PC-3 (cell line): Measurements from ENCODE around the gene AUTS2. TPM values are rescaled to one million over a fixed set of nuclear protein-coding genes. Genes with fewer than 3 reads are reported as not detected.

Experiments used
- ATAC-seq: fragments of 200-7000 bp; cut with Tn5 transposase; 2 replicates; pipeline ENCODE4 v1.9.1; 2020; ENCODE audit warnings: mild to moderate bottlenecking, moderate library complexity
- BruUV-seq: library from RNA; stranded (reverse); fragments of 400-500 nt; replicated peaks from 2 replicates; lab custom pipeline; 2021; lab: Mats Ljungman, UMichigan
- CTCF ChIA-PET: fragments of 300-600 bp; sonication (Branson Sonifier 250); formaldehyde crosslinking; loops from one replicate; lab custom pipeline; 2022; ENCODE audit warnings: antibody characterized with exemption; lab: Charles Lee
- POLR2A ChIA-PET: fragments of 300-600 bp; sonication (Branson Sonifier 250); formaldehyde crosslinking; loops from one replicate; lab custom pipeline; 2022; ENCODE audit warnings: antibody characterized with exemption; ENCODE audit not compliant: unreplicated experiment; lab: Charles Lee
- DNase-seq: peaks from one replicate; pipeline ENCODE4 v3.0.0-alpha.2; 2015
- H2AFZ ChIP-seq: fragments of 300-600 bp; sonication (generic); 2 replicates; pipeline ENCODE4 v1.6.0; 2016; ENCODE audit warnings: antibody characterized with exemption, low read length
- H3F3A ChIP-seq: fragments of 300-600 bp; sonication (generic); one replicate; pipeline ENCODE4 v1.6.0; 2017; ENCODE audit warnings: antibody characterized with exemption, low read length, control low read depth, mild to moderate bottlenecking; ENCODE audit not compliant: unreplicated experiment
- H3K27ac ChIP-seq: fragments of 300-600 bp; sonication (generic); 2 replicates; pipeline ENCODE4 v1.5.1; 2016; ENCODE audit warnings: mild to moderate bottlenecking, low read length
- H3K27me3 ChIP-seq: fragments of 300-600 bp; sonication (generic); 2 replicates; pipeline ENCODE4 v1.6.1; 2016; ENCODE audit warnings: low read length, mixed read lengths
- H3K36me3 ChIP-seq: fragments of 300-600 bp; sonication (generic); 2 replicates; pipeline ENCODE4 v1.6.1; 2016; ENCODE audit warnings: low read depth, mixed run types, low read length, mixed read lengths
- H3K4me1 ChIP-seq: fragments of 300-600 bp; sonication (generic); 2 replicates; pipeline ENCODE4 v1.5.1; 2016; ENCODE audit warnings: low read length; ENCODE audit not compliant: insufficient read depth
- H3K4me2 ChIP-seq: fragments of 300-600 bp; sonication (generic); 2 replicates; pipeline ENCODE4 v1.6.0; 2016; ENCODE audit warnings: low read length
- H3K4me3 ChIP-seq: fragments of 300-600 bp; sonication (generic); 2 replicates; pipeline ENCODE4 v1.5.1; 2016; ENCODE audit warnings: mild to moderate bottlenecking, low read length, mixed read lengths
- H3K79me2 ChIP-seq: fragments of 300-600 bp; sonication (generic); 2 replicates; pipeline ENCODE4 v1.6.1; 2017; ENCODE audit warnings: low read length, mixed read lengths
- H3K9ac ChIP-seq: fragments of 300-600 bp; sonication (generic); 2 replicates; pipeline ENCODE4 v1.6.0; 2016; ENCODE audit warnings: mild to moderate bottlenecking, low read length
- H3K9me2 ChIP-seq: fragments of 300-600 bp; sonication (generic); replicated peaks from 2 replicates; pipeline ENCODE4 v1.6.1; 2016; ENCODE audit warnings: mixed run types, low read length, mixed read lengths
- H3K9me3 ChIP-seq: fragments of 300-600 bp; sonication (generic); 2 replicates; pipeline ENCODE4 v1.6.1; 2016; ENCODE audit warnings: low read length, mixed read lengths
- H4K20me1 ChIP-seq: fragments of 300-600 bp; sonication (generic); 2 replicates; pipeline ENCODE4 v1.6.1; 2016; ENCODE audit warnings: low read length, mixed read lengths
- EZH2 ChIP-seq: fragments of 300-600 bp; sonication (generic); IDR thresholded peaks from one replicate; pipeline ENCODE4 v1.6.1; 2017; ENCODE audit warnings: antibody characterized with exemption, mild to moderate bottlenecking, low read length; ENCODE audit not compliant: unreplicated experiment
- EZH2phosphoT487 ChIP-seq: fragments of 300-600 bp; sonication (generic); IDR thresholded peaks from 2 replicates; pipeline ENCODE4 v1.6.1; 2018; ENCODE audit warnings: mild to moderate bottlenecking, antibody characterized with exemption, low read length, borderline replicate concordance
- intact Hi-C: fragments of 100-400 bp; cut with micrococcal nuclease; formaldehyde crosslinking; loops from 2 replicates; pipeline ENCODE4 v1.9.0; 2023
- total RNA-seq: library from RNA; depleted of rRNA; stranded (reverse); fragments of >200 nt; gene quantifications from 2 replicates; pipeline ENCODE4 v1.2.3, GENCODE V29; 2014
- TF ChIP-seq, protein P1 (sequence below): fragments of 300-600 bp; sonication (generic); conservative IDR thresholded peaks from 2 replicates; pipeline ENCODE4 v1.5.1; 2017; ENCODE audit warnings: antibody characterized with exemption, low read depth, mild to moderate bottlenecking, low read length

The AUTS2 gene
- total RNA-seq, 1 experiment from 2014 or later = not detected

DNA sequence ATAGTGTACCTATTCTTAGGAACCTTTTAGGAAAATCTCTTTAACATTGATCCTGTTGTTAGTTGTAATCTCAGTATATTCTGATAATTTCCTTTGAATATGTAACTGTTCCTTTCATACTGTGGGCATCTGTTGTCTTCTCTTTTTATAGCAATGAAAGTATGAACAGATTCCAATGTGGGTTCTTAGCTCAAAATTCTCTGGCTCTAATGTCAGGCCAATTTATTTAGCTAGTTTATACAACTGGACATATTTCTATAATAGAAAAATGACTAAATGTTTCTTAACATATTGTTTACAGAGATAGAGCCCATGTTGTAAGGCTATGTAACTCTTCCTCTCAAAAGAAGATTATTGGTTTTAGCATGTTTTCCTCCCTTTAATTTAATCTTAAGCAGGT lies 363.2 kb downstream of the AUTS2 start:
- Histone ChIP-seq H2AFZ (no peak overlapping the region), H3K27me3 (no peaks in the 10 kb centered on the region), H3K4me3 (no peak overlapping the region), H3K9ac (no peak overlapping the region), H3K4me2 (no peak overlapping the region), H3K9me2 (no peaks in the 10 kb centered on the region), H4K20me1 (no peaks in the 10 kb centered on the region), H3K27ac (no peak overlapping the region), H3K79me2 (no peaks in the 10 kb centered on the region), H3K4me1 (no peaks in the 10 kb centered on the region), H3K9me3 (peaks cover 14% of the 10 kb centered on the region; the same call in 1 of the 2 replicates), H3F3A (no peaks in the 10 kb centered on the region), H3K36me3 (no peaks in the 10 kb centered on the region)
- BruUV-seq = no TSS peak
- CTCF ChIA-PET = no interaction called here
- intact Hi-C loops = no loop called here
- POLR2A ChIA-PET = no interaction called here
- no peak for ATAC-seq
- TF ChIP-seq EZH2 (no peak), EZH2phosphoT487 (no peak)
- TF ChIP-seq, protein P1, sequence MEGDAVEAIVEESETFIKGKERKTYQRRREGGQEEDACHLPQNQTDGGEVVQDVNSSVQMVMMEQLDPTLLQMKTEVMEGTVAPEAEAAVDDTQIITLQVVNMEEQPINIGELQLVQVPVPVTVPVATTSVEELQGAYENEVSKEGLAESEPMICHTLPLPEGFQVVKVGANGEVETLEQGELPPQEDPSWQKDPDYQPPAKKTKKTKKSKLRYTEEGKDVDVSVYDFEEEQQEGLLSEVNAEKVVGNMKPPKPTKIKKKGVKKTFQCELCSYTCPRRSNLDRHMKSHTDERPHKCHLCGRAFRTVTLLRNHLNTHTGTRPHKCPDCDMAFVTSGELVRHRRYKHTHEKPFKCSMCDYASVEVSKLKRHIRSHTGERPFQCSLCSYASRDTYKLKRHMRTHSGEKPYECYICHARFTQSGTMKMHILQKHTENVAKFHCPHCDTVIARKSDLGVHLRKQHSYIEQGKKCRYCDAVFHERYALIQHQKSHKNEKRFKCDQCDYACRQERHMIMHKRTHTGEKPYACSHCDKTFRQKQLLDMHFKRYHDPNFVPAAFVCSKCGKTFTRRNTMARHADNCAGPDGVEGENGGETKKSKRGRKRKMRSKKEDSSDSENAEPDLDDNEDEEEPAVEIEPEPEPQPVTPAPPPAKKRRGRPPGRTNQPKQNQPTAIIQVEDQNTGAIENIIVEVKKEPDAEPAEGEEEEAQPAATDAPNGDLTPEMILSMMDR = no peak
- no peak for DNase-seq

DNA sequence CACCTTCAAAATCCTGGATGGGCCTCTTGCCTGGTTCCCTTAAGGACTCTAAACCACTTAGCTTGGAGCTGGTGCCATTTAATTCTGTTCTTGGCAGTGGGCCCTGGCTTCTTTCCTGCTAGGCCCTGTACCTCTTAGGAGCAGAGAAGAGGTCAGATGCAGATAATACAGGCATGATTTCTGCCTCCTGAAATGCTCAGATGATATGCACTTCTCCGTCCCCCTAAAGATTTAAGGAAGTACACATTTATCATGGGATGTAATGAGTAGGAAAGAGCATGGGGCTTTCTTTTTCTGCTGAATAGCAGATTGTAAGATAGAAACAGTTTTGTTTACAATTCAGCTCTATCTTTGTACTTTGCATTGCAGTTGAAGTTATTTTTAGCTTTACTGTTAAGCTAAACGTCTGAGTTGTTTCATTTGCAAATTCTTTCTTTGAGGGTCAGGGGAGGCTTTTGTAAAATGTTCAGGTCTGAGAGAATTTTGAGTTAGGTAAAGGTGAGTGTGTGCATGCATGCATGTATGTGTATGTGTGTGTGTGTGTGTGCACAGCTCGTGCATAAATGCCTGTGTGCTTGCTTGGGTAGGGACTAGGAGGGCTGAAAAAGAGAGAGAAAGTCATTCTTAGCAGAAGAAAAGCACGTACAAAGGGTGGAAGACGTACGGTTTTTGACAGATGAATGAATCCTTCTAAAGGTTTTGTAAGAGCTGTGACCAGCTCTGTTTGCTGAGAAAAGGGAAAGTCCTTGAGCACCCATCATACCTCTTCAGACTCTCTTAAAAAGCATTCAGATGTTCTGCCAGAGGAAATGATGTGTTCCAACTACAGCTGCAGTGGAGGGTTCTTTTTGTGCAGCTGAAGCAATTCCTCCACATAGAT lies 364.2 kb downstream of the AUTS2 start:
- Histone ChIP-seq H3K27me3 (no peaks in the 10 kb centered on the region), H3K4me1 (no peaks in the 10 kb centered on the region), H3K9me2 (no peaks in the 10 kb centered on the region), H3K4me3 (no peak overlapping the region), H3K9me3 (peaks cover 14% of the 10 kb centered on the region; the same call in 1 of the 2 replicates), H3K9ac (no peak overlapping the region), H3F3A (no peaks in the 10 kb centered on the region), H3K79me2 (no peaks in the 10 kb centered on the region), H2AFZ (no peak overlapping the region), H3K27ac (no peak overlapping the region), H3K36me3 (no peaks in the 10 kb centered on the region), H4K20me1 (no peaks in the 10 kb centered on the region), H3K4me2 (no peak overlapping the region)
- ATAC-seq (no peak), DNase-seq (no peak)
- TF ChIP-seq EZH2 (no peak), EZH2phosphoT487 (no peak)
- TF ChIP-seq, protein P1 = no peak
- ChIA-PET POLR2A (no interaction called here), CTCF (no interaction called here)
- intact Hi-C loops = no loop called here
- no TSS peak for BruUV-seq

DNA sequence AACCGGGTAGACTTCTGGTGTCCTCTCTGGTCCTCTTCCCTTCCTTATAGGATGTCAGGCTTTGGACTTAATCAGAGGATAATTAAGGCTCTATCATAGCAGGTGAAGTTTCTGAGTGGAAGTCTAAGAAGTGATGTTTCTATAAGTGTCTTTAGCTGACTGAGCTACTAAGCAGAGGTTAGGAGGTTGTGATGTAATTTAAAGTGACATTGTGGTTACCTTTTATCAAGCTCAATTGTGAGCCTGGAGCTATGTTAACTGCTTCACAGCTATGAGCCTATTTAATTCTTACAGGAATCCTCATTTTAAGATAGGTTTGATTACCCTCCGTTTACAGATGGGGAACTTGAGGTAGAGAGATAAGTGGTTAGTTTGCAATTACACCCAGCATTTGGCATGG lies 365.1 kb downstream of the AUTS2 start:
- Histone ChIP-seq H3K4me3 (no peak overlapping the region), H3K27ac (no peak overlapping the region), H3F3A (no peaks in the 10 kb centered on the region), H3K36me3 (no peaks in the 10 kb centered on the region), H2AFZ (no peak overlapping the region), H3K9me3 (peaks cover 14% of the 10 kb centered on the region; the same call in 1 of the 2 replicates), H3K9me2 (no peaks in the 10 kb centered on the region), H3K4me1 (no peaks in the 10 kb centered on the region), H3K9ac (no peak overlapping the region), H3K4me2 (no peak overlapping the region), H4K20me1 (no peaks in the 10 kb centered on the region), H3K79me2 (no peaks in the 10 kb centered on the region), H3K27me3 (no peaks in the 10 kb centered on the region)
- TF ChIP-seq EZH2phosphoT487 = no peak
- intact Hi-C loops = no loop called here
- POLR2A ChIA-PET = no interaction called here
- no peak for ATAC-seq
- BruUV-seq = no TSS peak
- no peak for DNase-seq
- CTCF ChIA-PET = no interaction called here
